ENCODE data around the gene IFNLR1. TPM values are rescaled to one million over a fixed set of nuclear protein-coding genes. Genes with fewer than 3 reads are reported as not detected.

The IFNLR1 gene
- total RNA-seq, 4 donors from 2014 or later = 2.6 to 37.4 (median 12.7) TPM

DNA sequence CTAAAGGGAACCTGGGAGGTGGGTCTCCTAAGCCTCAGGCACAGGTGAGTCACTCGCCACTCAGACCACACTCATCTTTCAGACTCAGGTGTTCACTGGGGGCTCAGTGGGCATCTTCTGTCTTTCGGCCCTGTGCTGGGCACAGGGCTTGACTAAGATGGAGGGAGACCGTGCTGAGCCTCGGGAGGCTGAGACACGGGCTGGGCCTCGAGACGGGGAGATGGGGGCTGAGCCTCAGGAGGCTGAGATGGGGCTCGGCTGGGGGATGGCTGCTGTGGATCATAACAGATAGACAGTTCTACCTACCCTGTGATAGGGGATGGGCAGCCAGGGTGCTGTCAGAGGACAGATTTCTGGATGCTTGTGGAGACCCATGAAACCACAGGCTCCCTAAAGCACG lies 15.5 kb upstream of the IFNLR1 start:
- Histone ChIP-seq H3K4me1 (peaks cover 3 to 24% (median 10%) of the 10 kb centered on the region in 4 donors), H3K27me3 (no peaks in the 10 kb centered on the region), H3K4me3 (no peak overlapping the region), H3K9me3 (no peaks in the 10 kb centered on the region), H3K27ac (peak overlapping the region; percentile 58 to 75 (median 64)), H3K36me3 (no peaks in the 10 kb centered on the region)
- TF ChIP-seq EP300 (IDR thresholded peaks at IDR 0.05; ENCODE audit: low read depth) = no peak
- TF ChIP-seq, protein P1, sequence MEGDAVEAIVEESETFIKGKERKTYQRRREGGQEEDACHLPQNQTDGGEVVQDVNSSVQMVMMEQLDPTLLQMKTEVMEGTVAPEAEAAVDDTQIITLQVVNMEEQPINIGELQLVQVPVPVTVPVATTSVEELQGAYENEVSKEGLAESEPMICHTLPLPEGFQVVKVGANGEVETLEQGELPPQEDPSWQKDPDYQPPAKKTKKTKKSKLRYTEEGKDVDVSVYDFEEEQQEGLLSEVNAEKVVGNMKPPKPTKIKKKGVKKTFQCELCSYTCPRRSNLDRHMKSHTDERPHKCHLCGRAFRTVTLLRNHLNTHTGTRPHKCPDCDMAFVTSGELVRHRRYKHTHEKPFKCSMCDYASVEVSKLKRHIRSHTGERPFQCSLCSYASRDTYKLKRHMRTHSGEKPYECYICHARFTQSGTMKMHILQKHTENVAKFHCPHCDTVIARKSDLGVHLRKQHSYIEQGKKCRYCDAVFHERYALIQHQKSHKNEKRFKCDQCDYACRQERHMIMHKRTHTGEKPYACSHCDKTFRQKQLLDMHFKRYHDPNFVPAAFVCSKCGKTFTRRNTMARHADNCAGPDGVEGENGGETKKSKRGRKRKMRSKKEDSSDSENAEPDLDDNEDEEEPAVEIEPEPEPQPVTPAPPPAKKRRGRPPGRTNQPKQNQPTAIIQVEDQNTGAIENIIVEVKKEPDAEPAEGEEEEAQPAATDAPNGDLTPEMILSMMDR (IDR thresholded peaks at IDR 0.05) = no peak
- no peak for TF ChIP-seq POLR2A (IDR thresholded peaks at IDR 0.05)
- TF ChIP-seq POLR2AphosphoS5 (IDR thresholded peaks at IDR 0.05) = no peak
- intact Hi-C loops (cut with DNase I; ENCODE audit: low total_unique reads) (no loop called here), in situ Hi-C loops (cut with MboI; ENCODE audit: low pct_ligation_motif_present in 1 of 4, low pct_unique_long_range_greater_than_20kb in 1 of 4, low sequenced_read_pairs in 3 of 4) (loop anchor here (5.0 to 10.0 kb wide), 3 partner anchors 185 to 432 kb away; no protein-coding TSS in a partner anchor)
- no peak for DNase-seq
- 90% methylated on average over 9 of the region's 9 CpGs; no CpG with 5 or more reads in 1 of the 2 donors for WGBS, 2 donors (ENCODE audit: low coverage in 1 of 2)

DNA sequence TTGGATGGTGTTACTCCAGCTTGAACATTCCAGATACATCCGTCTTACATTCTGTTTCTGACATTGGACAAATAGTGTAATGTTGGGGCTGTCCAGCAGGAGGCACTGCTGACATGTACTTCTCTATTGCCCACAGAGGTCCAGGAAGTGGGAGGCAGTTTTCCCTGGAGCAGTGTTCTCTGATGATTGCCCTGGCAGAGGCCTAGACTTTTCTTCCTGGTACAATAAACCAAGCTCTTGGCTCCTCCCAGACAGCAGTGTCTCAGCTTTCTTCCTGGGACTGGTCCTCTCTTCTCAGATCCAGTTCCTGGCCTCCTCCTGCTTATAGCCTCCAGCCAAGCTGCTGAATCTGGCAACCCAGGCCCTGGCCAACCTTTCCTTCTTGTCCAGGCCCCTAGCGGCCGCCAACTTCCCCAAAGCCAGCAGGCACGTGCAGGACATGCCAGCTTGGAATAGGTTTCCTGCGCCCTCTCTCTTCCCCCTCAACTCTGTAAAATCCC lies 14.9 kb upstream of the IFNLR1 start:
- no peaks in the 10 kb centered on the region for H3K9me3 ChIP-seq
- H3K4me3 ChIP-seq = no peak overlapping the region
- intact Hi-C loops (cut with DNase I; ENCODE audit: low total_unique reads) = loop anchor here (2.0 kb wide), 1 partner anchor 191 kb away; no protein-coding TSS in a partner anchor
- H3K27ac ChIP-seq = peak overlapping the region; percentile 58 to 75 (median 64)
- H3K36me3 ChIP-seq = no peaks in the 10 kb centered on the region
- TF ChIP-seq POLR2A (IDR thresholded peaks at IDR 0.05) = no peak
- TF ChIP-seq, protein P1 (IDR thresholded peaks at IDR 0.05) = peak; percentile 67 to 95 (median 80)
- peak in 2 of 3 donors; percentile 39 to 50 for TF ChIP-seq POLR2AphosphoS5 (IDR thresholded peaks at IDR 0.05)
- no peaks in the 10 kb centered on the region for H3K27me3 ChIP-seq
- peaks cover 3 to 27% (median 12%) of the 10 kb centered on the region in 4 donors for H3K4me1 ChIP-seq
- 43% methylated on average over 5 of the region's 5 CpGs; no CpG with 5 or more reads in 1 of the 2 donors for WGBS, 2 donors (ENCODE audit: low coverage in 1 of 2)
- DNase-seq = peak; percentile 94
- in situ Hi-C loops (cut with MboI; ENCODE audit: low pct_ligation_motif_present in 1 of 4, low pct_unique_long_range_greater_than_20kb in 1 of 4, low sequenced_read_pairs in 3 of 4) = loop anchor here (5.0 to 10.0 kb wide), 3 partner anchors 185 to 433 kb away; no protein-coding TSS in a partner anchor

DNA sequence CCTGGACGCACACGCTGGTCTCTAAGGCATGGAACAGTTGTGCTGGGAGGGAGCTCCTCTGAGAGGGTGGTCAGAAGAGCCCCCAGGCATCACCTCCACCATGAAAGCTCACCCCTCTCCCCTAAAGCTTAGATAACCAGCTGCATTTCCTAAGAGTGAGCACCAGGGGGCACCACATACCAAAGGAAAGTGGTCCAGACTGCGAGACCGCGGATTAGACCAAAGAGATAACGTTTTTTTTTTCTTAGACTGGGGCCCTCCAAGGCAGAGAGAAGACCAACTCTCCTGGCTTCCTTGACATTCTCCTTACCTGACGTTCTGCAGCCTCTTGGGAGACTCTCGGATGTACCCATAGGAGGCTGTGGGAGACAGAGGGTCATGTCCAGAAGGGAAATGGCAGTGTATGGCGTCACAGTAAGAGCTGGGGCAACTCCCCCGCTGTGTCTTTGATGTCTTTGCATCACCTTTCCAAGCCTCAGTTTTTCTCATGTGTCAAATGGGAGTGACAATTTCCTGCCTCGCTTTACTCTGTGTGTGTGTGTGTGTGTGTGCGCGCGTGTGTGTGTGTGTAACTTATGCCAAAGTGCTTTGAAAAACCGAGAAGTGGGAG lies 12.3 kb upstream of the IFNLR1 start:
- Histone ChIP-seq H3K4me1 (peaks cover 3 to 23% (median 12%) of the 10 kb centered on the region in 4 donors), H3K36me3 (no peaks in the 10 kb centered on the region), H3K9me3 (no peaks in the 10 kb centered on the region), H3K27ac (no peak overlapping the region), H3K27me3 (no peaks in the 10 kb centered on the region), H3K4me3 (no peak overlapping the region)
- peak; percentile 76 for DNase-seq
- TF ChIP-seq POLR2AphosphoS5 (IDR thresholded peaks at IDR 0.05) (no peak), EP300 (IDR thresholded peaks at IDR 0.05; ENCODE audit: low read depth) (no peak), POLR2A (IDR thresholded peaks at IDR 0.05) (no peak)
- TF ChIP-seq, protein P1 (IDR thresholded peaks at IDR 0.05) = peak; percentile 89 to 94 (median 93)
- in situ Hi-C loops (cut with MboI; ENCODE audit: low pct_ligation_motif_present in 1 of 4, low pct_unique_long_range_greater_than_20kb in 1 of 4, low sequenced_read_pairs in 3 of 4) (no loop called here), intact Hi-C loops (cut with DNase I; ENCODE audit: low total_unique reads) (no loop called here)
- WGBS, 2 donors (ENCODE audit: low coverage in 1 of 2) = 29% methylated on average over 15 of the region's 15 CpGs; no CpG with 5 or more reads in 1 of the 2 donors

- intact Hi-C loops (cut with DNase I; ENCODE audit: low total_unique reads) = no loop called here
- no peak overlapping the region for H3K27ac ChIP-seq
- peaks cover 5% of the 10 kb centered on the region for H3K27me3 ChIP-seq
- WGBS, 2 donors (ENCODE audit: low coverage in 1 of 2) = 48 to 58% methylated on average over 3 to 8 of the region's 8 CpGs
- no peaks in the 10 kb centered on the region for H3K36me3 ChIP-seq
- in situ Hi-C loops (cut with MboI; ENCODE audit: low pct_ligation_motif_present in 1 of 4, low pct_unique_long_range_greater_than_20kb in 1 of 4, low sequenced_read_pairs in 3 of 4) = no loop called here
- peaks cover 3 to 23% (median 12%) of the 10 kb centered on the region in 4 donors for H3K4me1 ChIP-seq
- DNase-seq = no peak
- no peak for TF ChIP-seq EP300 (IDR thresholded peaks at IDR 0.05; ENCODE audit: low read depth)
- TF ChIP-seq POLR2AphosphoS5 (IDR thresholded peaks at IDR 0.05) = no peak
- TF ChIP-seq POLR2A (IDR thresholded peaks at IDR 0.05) = no peak
- no peaks in the 10 kb centered on the region for H3K9me3 ChIP-seq
- H3K4me3 ChIP-seq = no peak overlapping the region
Observed at GRCh38 chr1:24198766-24199165, 11.7 kb upstream of the IFNLR1 start.

All from transverse colon (tissue), 4 donors.